Measurements from ENCODE around the gene CCDC157. TPM values are rescaled to one million over a fixed set of nuclear protein-coding genes. Genes with fewer than 3 reads are reported as not detected.

The CCDC157 gene
- polyA plus RNA-seq (ENCODE audit: insufficient read length in 4 of 4): 1 to 10 TPM; 4.9 to 7.6 (median 5.3) TPM

- DNase-seq (ENCODE audit: low read depth in 4 of 4, low spot score in 3 of 4): peak; percentile 78 to 92 (median 84)
These were observed at the start of gene CCDC157, which contains the start of gene SF3A1 for GRCh38 chr22:30356449-30357235. Gene CCDC157, plus strand, starts transcription at chr22:30357007. Its CDS starts 8,994 bp downstream, at chr22:30366001. Gene SF3A1, minus strand, starts transcription at chr22:30356894. Its CDS starts 102 bp downstream, at chr22:30356792.

- DNase-seq (ENCODE audit: low read depth in 4 of 4, low spot score in 3 of 4): no peak
These were observed 49.7 kb upstream of the CCDC157 start for GRCh38 chr22:30307041-30307574.

- DNase-seq (ENCODE audit: low read depth in 4 of 4, low spot score in 3 of 4): no peak
These were observed 48.7 kb upstream of the CCDC157 start for GRCh38 chr22:30308093-30308492.

GRCh38 chr22:30308518-30309230, 48.1 kb upstream of the CCDC157 start:
- no peak for DNase-seq (ENCODE audit: low read depth in 4 of 4, low spot score in 3 of 4)

GRCh38 chr22:30309951-30310741, 46.7 kb upstream of the CCDC157 start:
- DNase-seq (ENCODE audit: low read depth in 4 of 4, low spot score in 3 of 4): no peak

GRCh38 chr22:30310881-30311771, 45.7 kb upstream of the CCDC157 start:
- no peak for DNase-seq (ENCODE audit: low read depth in 4 of 4, low spot score in 3 of 4)

- DNase-seq (ENCODE audit: low read depth in 4 of 4, low spot score in 3 of 4): no peak
These were observed 44.8 kb upstream of the CCDC157 start for GRCh38 chr22:30312053-30312452.

GRCh38 chr22:30313527-30314363, 43.1 kb upstream of the CCDC157 start:
- no peak for DNase-seq (ENCODE audit: low read depth in 4 of 4, low spot score in 3 of 4)

GRCh38 chr22:30314915-30315314, 41.9 kb upstream of the CCDC157 start:
- no peak for DNase-seq (ENCODE audit: low read depth in 4 of 4, low spot score in 3 of 4)

- DNase-seq (ENCODE audit: low read depth in 4 of 4, low spot score in 3 of 4): no peak
These were observed 40.7 kb upstream of the CCDC157 start for GRCh38 chr22:30315962-30316576.

GRCh38 chr22:30317778-30318177, 39.0 kb upstream of the CCDC157 start:
- no peak for DNase-seq (ENCODE audit: low read depth in 4 of 4, low spot score in 3 of 4)

GRCh38 chr22:30318799-30319419, 37.9 kb upstream of the CCDC157 start:
- DNase-seq (ENCODE audit: low read depth in 4 of 4, low spot score in 3 of 4): no peak

GRCh38 chr22:30320021-30320556, 36.7 kb upstream of the CCDC157 start:
- no peak for DNase-seq (ENCODE audit: low read depth in 4 of 4, low spot score in 3 of 4)

GRCh38 chr22:30321461-30321860, 35.3 kb upstream of the CCDC157 start:
- no peak for DNase-seq (ENCODE audit: low read depth in 4 of 4, low spot score in 3 of 4)

- no peak for DNase-seq (ENCODE audit: low read depth in 4 of 4, low spot score in 3 of 4)
These were observed 33.6 kb upstream of the CCDC157 start for GRCh38 chr22:30323246-30323645.

GRCh38 chr22:30324014-30324730, 32.6 kb upstream of the CCDC157 start:
- no peak for DNase-seq (ENCODE audit: low read depth in 4 of 4, low spot score in 3 of 4)
